H1 (cell line): ENCODE data around the gene TRIOBP. TPM values are rescaled to one million over a fixed set of nuclear protein-coding genes. Genes with fewer than 3 reads are reported as not detected.

Experiments used
- BCL11A ChIP-seq, 2 experiments: IDR thresholded peaks; one replicate each; pipeline ENCODE4 v1.6.1; 2011; ENCODE audit warnings: low read depth in 2 of 2, low read length in 2 of 2, mild to moderate bottlenecking in 2 of 2
- KDM1A ChIP-seq: fragments of 200-600, 300-600 bp; sonication (generic); IDR thresholded peaks from 2 replicates; pipeline ENCODE4 v1.7.1; 2016; ENCODE audit warnings: mild to moderate bottlenecking, low read length, borderline replicate concordance
- MAFK ChIP-seq: IDR thresholded peaks from 2 replicates; pipeline ENCODE4 v1.6.1; 2012; ENCODE audit warnings: low read depth, mild to moderate bottlenecking, improper control_type of control experiment, low read length
- PHF8 ChIP-seq: fragments of 200-600 bp; sonication (generic); conservative IDR thresholded peaks from 2 replicates; pipeline ENCODE4 v1.7.1; 2012; ENCODE audit warnings: low read depth, mild to moderate bottlenecking, inconsistent platforms, low read length, moderate library complexity
- polyA plus RNA-seq, 7 experiments: library from polyadenylated mRNA; depleted of rRNA in 3 of 7; stranded (reverse) in 5 of 7; unstranded in 2 of 7; fragments of >200 nt in 5 of 7; fragments of 200-250 nt in 2 of 7; gene quantifications; 1 replicate in 5 of 7; 2 replicates in 1 of 7; 4 replicates in 1 of 7; pipeline versions ENCODE4 v1.2.1 to v1.2.3, GENCODE V29; 2011 to 2013; ENCODE audit warnings: missing spikeins in 2 of 7, mixed read lengths in 2 of 7
- total RNA-seq: library from RNA; stranded (reverse); fragmentation: NEBNext Ultra II Directional; extraction: Animal tissue kit (Norgen Biotek cat#: 25700); gene quantifications from 2 replicates; pipeline ENCODE4 v1.2.1, GENCODE V29; 2021
- TF ChIP-seq, protein P1 (sequence below): fragments of 300-600 bp; sonication (generic); IDR thresholded peaks from 2 replicates; pipeline ENCODE4 v1.7.1; 2012; ENCODE audit warnings: low read length, moderate library complexity, mild to moderate bottlenecking, inconsistent platforms; ENCODE audit not compliant: insufficient replicate concordance

The TRIOBP gene
- total and polyA plus RNA-seq, 2 of the 8 experiments (the other 6 are each of a cell fraction or from before 2014, with no cell fraction given), result 18.2 to 27.3 TPM

DNA sequence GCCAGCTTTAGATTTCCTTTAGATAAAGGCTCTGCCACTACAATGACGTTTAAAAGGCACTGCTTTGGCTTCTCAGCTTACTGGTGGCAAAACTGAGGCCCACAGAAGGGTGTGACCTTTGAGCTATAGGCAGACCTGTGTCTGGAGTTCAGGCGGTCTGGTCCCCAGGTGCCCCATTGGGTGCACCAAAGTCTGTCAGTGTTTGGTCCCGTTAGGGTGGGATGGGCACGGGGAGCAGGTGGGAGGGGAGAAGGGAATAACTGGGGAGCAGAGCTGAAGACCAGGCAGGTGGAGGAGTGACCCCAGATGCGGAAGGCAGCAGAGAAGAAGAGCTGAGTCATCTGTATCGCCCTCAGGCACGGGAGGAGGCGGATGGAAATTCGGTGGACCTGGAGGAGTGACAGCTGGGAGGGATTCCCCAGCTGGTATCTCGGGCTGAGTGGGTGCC is 65.6 kb downstream of the TRIOBP start (continued):
- TF ChIP-seq, protein P1, sequence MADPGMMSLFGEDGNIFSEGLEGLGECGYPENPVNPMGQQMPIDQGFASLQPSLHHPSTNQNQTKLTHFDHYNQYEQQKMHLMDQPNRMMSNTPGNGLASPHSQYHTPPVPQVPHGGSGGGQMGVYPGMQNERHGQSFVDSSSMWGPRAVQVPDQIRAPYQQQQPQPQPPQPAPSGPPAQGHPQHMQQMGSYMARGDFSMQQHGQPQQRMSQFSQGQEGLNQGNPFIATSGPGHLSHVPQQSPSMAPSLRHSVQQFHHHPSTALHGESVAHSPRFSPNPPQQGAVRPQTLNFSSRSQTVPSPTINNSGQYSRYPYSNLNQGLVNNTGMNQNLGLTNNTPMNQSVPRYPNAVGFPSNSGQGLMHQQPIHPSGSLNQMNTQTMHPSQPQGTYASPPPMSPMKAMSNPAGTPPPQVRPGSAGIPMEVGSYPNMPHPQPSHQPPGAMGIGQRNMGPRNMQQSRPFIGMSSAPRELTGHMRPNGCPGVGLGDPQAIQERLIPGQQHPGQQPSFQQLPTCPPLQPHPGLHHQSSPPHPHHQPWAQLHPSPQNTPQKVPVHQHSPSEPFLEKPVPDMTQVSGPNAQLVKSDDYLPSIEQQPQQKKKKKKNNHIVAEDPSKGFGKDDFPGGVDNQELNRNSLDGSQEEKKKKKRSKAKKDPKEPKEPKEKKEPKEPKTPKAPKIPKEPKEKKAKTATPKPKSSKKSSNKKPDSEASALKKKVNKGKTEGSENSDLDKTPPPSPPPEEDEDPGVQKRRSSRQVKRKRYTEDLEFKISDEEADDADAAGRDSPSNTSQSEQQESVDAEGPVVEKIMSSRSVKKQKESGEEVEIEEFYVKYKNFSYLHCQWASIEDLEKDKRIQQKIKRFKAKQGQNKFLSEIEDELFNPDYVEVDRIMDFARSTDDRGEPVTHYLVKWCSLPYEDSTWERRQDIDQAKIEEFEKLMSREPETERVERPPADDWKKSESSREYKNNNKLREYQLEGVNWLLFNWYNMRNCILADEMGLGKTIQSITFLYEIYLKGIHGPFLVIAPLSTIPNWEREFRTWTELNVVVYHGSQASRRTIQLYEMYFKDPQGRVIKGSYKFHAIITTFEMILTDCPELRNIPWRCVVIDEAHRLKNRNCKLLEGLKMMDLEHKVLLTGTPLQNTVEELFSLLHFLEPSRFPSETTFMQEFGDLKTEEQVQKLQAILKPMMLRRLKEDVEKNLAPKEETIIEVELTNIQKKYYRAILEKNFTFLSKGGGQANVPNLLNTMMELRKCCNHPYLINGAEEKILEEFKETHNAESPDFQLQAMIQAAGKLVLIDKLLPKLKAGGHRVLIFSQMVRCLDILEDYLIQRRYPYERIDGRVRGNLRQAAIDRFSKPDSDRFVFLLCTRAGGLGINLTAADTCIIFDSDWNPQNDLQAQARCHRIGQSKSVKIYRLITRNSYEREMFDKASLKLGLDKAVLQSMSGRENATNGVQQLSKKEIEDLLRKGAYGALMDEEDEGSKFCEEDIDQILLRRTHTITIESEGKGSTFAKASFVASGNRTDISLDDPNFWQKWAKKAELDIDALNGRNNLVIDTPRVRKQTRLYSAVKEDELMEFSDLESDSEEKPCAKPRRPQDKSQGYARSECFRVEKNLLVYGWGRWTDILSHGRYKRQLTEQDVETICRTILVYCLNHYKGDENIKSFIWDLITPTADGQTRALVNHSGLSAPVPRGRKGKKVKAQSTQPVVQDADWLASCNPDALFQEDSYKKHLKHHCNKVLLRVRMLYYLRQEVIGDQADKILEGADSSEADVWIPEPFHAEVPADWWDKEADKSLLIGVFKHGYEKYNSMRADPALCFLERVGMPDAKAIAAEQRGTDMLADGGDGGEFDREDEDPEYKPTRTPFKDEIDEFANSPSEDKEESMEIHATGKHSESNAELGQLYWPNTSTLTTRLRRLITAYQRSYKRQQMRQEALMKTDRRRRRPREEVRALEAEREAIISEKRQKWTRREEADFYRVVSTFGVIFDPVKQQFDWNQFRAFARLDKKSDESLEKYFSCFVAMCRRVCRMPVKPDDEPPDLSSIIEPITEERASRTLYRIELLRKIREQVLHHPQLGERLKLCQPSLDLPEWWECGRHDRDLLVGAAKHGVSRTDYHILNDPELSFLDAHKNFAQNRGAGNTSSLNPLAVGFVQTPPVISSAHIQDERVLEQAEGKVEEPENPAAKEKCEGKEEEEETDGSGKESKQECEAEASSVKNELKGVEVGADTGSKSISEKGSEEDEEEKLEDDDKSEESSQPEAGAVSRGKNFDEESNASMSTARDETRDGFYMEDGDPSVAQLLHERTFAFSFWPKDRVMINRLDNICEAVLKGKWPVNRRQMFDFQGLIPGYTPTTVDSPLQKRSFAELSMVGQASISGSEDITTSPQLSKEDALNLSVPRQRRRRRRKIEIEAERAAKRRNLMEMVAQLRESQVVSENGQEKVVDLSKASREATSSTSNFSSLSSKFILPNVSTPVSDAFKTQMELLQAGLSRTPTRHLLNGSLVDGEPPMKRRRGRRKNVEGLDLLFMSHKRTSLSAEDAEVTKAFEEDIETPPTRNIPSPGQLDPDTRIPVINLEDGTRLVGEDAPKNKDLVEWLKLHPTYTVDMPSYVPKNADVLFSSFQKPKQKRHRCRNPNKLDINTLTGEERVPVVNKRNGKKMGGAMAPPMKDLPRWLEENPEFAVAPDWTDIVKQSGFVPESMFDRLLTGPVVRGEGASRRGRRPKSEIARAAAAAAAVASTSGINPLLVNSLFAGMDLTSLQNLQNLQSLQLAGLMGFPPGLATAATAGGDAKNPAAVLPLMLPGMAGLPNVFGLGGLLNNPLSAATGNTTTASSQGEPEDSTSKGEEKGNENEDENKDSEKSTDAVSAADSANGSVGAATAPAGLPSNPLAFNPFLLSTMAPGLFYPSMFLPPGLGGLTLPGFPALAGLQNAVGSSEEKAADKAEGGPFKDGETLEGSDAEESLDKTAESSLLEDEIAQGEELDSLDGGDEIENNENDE, result no peak
- TF ChIP-seq KDM1A (no peak), MAFK (no peak), PHF8 (no peak), BCL11A (IDR thresholded peaks at IDR 0.05; ENCODE audit: low read depth in 2 of 2, low read length in 2 of 2) (no peak)
